ENCODE data around the gene GSG1L.

GSG1L gene

GRCh38 chr16:27778171-27778925 is 285.2 kb downstream of the GSG1L start:
- no peak for DNase-seq (ENCODE audit: low read depth in 1 of 2, low spot score in 1 of 2)

- no peak for DNase-seq (ENCODE audit: low read depth in 1 of 2, low spot score in 1 of 2)
Measured at GRCh38 chr16:27777527-27777926, 286.0 kb downstream of the GSG1L start.

DNA sequence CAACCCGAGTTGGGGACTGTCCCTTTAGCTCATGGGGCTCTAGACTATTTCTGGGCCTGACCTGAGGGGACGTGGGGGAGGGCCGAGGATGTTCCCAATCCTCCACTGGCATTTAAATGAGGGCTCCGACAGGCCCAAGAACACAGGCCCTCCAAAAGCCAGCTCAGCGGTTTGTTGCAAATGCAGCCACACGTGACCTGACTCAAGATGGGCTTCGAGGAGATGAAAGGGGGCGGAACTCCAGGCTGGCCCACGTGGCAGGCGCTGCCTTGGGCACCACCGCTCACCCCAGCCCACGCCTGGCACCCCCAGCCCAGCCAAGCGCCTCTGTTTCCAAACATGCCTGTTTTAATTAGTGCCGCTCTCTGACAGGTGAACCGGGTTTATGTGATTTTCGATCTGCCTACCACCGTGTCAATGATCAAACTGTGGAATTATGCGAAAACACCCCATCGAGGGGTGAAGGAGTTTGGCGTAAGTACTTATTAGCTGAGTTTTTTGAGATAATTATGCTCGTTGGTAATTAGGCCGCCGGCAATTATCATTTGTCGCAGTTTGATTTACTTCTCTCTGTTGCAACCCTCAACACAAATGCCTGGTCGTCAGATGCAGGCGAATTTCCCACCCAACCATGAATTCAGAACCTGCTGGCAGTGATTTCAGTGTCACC is 286.8 kb downstream of the GSG1L start:
- no peak for DNase-seq (ENCODE audit: low read depth in 1 of 2, low spot score in 1 of 2)

DNA sequence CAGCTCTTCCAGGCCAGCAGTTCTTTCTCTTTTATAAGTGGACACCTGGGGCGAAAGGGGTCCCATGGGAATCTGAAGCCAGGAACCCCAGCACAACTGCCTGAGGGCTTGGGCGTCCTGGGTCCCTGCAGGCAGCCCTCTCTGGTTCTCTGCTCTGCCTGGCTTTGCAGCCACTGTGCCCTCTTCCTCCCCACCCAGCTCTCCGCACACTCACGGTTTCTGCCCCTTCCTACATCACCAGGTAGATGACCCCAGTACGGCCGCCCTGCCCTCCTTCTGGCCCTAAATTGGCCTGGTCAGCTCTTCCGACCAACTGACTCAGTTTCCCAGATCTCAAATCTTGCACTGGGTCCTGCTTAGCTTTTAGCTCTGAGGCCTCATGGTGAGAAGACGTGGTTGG is 288.3 kb downstream of the GSG1L start:
- no peak for DNase-seq (ENCODE audit: low read depth in 1 of 2, low spot score in 1 of 2)

- DNase-seq (ENCODE audit: low read depth in 1 of 2, low spot score in 1 of 2), result no peak
Measured at GRCh38 chr16:27774779-27775178, 288.7 kb downstream of the GSG1L start.

GRCh38 chr16:27773344-27773743 is 290.2 kb downstream of the GSG1L start:
- DNase-seq (ENCODE audit: low read depth in 1 of 2, low spot score in 1 of 2), result no peak

DNA sequence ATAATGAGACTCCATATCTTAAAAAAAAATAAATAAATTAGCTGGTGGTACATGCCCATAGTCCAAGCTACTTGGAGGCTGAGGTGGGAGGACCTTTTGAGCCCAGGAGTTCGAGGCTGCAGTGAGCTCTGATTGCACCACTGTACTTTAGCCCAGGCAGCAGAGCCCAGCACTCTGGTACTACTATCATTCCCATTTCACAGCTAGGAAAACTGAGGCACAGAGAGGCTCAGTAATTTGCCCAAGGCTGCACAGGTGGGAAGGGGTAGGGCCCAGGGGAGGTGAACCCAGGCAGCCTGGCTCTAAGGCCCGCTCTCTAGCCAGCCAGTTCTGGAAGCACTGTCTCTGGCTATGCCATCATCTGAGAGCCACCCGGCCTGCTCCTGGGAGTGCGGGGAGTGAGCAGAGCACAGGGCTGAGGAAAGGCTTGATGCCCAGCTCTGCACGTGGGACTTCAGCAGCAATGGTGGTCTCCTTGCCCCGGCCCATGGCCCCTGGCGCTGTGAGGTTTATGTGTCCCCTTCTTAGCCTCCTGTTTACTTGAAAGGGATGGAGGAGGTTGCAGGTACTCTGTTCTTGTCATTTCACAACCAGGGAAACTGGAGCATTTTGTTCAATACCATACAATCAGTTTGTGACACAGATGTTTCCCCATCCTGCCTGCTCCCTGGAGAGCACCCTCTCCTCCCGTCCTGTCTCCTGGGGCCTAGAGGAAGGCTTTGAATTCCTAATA is 291.3 kb downstream of the GSG1L start:
- no peak for DNase-seq (ENCODE audit: low read depth in 1 of 2, low spot score in 1 of 2)

DNA sequence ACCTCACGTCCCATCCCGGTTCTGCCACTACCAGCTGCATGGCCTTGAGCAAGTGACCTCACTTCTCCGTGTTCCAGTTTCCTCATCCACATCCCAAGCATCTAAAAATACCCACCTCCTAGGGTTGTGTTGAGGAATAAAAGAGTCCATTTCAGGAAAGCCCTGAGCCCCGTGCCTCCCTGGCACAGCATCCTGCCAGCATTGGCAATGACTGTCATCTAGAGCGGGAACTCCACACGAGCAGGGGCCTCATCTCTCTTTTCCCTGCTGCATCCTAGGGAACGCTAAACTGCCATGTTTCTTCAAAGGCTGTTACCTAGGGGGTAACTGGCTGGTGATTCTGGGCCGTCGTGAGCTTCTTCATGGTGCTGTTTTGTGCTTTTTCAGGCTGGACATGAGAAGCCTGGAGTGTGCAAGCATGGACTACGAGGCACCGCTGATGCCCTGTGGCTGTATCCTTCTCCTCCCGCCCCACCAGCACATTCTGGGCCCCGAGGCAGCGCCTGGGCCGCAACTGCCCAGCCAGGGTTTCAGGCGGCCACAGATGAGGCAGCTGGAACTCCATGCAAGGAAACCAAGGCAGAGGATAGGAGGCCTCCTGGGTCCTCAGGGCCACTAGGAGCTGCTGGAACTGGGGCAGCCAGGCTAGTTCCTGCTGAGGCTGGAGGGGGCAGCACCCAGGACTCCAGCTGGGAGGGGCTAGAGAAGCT is 292.2 kb downstream of the GSG1L start:
- DNase-seq (ENCODE audit: low read depth in 1 of 2, low spot score in 1 of 2), result no peak

DNA sequence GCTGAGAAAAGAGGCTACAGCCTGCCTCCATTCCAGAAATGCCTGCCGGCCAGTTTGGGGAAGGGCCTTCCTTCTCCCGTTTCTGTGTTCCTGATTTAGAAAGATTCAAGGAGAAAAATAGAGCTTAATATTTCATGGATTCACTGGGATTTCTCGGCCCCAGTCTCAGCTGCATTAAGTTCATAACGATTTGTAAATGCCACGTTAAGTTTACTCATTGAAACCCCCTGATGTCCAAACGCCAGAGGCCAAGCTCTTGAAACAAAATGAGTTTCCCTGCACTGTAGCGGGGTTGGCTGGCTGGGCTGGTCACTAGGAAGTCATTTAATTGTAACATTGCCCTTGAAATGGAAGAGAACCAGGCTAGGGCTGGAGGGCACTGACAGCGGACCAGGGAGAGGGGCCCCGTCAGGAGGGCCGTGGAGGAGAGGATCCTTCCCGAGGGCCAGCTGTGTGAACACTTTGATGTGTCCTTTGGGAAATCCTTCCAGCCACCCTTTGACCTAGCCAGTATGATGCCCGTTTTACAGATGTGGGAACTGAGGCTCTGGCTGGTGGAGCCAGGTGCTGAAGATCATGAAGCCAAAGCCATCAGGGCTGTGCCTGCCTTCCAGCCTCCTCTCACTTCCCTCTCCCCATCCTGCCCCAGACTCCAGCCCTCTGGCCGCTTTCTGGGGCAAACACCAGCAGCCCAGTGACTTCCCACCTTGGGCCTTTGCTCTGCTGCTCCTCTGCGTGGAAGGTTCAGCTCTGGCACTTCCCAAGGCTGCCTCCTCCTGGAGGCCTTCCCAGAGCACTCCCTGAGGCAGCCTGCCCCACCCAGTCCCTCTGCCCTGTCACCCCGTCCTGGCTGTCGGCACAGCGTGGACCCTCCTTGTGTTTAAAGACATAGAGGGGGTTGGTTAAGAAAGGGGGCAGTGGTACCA is 293.0 kb downstream of the GSG1L start:
- DNase-seq (ENCODE audit: low read depth in 1 of 2, low spot score in 1 of 2), result no peak

DNA sequence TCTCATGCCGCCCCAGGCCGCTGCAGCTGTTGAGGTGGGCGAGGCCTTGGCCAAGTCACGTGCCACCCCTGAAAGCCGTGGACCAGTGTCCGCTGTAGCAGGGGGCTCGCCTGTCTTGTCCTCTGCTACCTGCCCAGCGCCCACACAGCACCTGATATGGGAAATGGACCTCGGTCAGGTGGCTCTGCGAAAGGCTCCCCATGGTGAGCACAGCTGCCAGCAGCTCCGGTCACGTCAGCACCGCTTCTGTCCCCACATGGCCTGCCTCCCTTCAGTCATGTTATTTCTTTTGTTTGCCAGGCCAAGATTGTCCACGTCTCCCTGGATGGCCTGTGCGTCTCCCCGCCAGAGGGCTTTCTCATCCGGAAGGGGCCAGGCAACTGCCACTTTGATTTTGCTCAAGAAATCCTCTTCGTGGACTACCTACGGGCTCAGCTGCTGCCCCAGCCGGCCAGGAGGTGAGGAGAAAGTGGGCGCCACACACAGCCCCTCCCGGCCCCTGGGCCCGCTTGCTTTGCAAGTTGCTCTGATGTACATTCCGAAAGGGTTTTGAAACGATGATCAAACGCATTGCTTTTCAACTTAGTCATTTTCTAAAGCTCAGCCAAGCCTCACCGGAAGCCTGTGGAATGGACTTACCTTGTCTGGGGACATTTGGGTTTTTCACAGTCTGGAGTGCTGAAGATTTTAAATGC is 293.8 kb downstream of the GSG1L start:
- no peak for DNase-seq (ENCODE audit: low read depth in 1 of 2, low spot score in 1 of 2)

DNA sequence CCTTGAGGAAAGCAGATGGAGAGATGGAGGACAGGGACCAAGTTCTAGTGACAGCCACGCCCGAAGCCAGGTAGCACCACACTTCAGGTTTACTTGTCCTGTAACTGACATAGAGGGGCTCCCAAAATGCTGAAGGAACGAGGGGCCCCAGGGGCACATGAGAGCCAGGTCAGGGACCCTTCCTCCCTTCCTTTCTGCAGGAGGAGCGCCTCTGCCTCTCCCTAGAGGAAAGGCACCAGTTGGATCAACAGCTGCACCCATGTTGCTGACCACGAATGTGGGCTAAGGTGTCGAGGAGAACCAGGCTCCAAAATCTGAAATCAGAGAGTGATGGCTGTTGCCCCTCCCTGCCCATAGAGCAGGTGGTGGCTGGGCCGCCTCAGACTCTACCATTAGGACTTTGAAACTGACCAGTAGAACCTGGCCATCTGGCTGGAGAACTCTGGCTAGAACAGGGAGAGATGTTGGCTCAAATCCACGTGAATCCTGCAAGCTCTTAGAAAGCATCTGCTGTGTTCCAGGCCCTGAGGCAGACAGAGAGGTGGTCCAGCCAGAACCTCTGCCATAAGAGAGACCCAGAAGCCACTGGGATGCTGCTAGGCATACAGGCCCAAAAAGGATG is 294.8 kb downstream of the GSG1L start:
- DNase-seq (ENCODE audit: low read depth in 1 of 2, low spot score in 1 of 2), result no peak

DNA sequence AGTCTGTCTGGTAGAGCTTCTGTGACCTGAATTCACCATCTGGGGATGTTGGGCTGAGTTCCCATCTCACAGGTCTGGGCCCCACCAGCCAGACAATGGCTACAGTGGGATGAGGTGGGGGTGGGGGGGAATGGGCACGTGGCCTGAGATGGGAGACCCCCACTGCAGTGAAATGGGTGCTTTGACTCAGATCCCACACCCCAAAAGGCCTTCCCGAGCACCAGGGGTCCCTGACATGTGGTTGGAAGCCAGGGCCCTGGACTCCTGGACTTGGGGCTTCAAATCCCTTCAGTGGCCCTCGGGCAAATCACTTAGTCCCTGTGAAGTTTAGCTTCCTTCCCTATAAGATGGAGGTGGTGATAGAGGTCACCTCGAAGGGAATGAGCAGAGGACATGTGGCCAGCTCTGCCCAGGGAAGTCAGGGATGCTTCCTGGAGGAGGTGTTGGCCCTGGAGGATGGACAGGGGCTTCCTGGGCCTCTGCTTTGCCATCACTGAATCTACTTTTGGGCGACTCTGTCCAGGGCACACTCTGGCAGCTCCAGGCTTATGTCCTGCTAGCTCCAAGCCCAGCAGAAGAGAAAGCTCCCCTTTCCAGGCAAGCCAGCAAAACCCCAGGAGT is 295.4 kb downstream of the GSG1L start:
- DNase-seq (ENCODE audit: low read depth in 1 of 2, low spot score in 1 of 2), result no peak

DNA sequence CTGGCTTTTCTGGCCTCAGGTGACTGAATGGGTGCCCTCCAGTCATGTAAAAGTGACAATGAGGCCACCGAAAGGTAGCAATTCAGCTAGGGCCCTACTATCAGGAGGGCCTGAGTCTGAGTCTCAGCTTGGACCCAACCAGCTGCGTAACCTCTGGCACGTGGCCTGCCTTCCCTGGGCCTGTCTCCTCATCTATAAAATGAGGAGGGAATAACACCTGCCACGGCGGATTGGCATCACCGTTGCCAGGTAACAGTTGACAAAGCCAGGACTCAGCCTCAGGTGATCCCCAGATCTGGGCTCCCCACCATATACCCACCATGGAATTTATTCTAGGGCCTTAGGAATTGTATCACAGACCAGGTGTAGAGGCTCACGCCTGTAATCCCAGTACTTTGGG is 296.4 kb downstream of the GSG1L start:
- no peak for DNase-seq (ENCODE audit: low read depth in 1 of 2, low spot score in 1 of 2)

GRCh38 chr16:27766236-27766925 is 297.1 kb downstream of the GSG1L start:
- no peak for DNase-seq (ENCODE audit: low read depth in 1 of 2, low spot score in 1 of 2)

- DNase-seq (ENCODE audit: low read depth in 1 of 2, low spot score in 1 of 2), result no peak
Measured at GRCh38 chr16:27764869-27765675, 298.4 kb downstream of the GSG1L start.

GRCh38 chr16:27764427-27764826 is 299.1 kb downstream of the GSG1L start:
- no peak for DNase-seq (ENCODE audit: low read depth in 1 of 2, low spot score in 1 of 2)

DNA sequence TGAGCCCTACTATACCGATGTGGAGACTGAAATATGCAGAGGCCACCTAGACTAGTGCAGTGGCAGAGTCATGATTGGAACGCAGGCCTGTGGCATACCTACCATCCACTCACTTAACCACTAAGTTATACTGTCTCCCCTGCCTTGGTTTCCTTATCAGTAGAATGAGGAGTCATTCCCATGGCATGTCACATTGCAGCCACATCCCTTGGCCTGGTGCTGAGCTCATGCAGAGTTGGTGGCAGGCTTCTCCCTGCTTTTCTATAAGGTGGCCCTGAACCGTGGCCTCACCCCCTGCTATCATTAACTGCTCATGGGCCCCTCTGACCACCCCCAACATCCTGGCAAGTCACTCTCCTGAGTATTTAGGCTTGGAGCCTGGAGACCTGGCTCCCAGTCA is 301.1 kb downstream of the GSG1L start:
- no peak for DNase-seq (ENCODE audit: low read depth in 1 of 2, low spot score in 1 of 2)

DNA sequence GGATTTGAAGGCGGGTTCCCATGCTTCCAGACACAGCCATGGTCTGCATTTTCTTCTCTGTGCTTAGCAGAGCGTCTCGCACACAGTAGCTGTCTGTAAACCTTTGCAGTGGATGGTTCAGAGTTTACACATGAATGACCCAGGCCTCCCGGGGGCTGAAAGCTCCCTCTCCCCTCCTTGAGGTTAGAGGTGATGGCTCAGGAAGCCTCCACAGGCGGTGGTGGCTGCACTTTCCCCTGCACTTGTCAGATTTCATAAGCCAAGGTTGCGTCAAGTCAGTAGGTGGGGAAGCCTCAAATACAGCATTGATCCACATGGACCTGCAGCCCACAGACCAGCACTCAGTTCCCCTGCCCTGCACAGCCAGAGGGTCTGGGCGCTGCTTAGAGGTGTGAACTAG is 301.7 kb downstream of the GSG1L start:
- DNase-seq (ENCODE audit: low read depth in 1 of 2, low spot score in 1 of 2), result no peak
